T-helper 1 cell (primary cell): ENCODE results near the gene SH3BGRL3.
"Not testable (repeated sequence)": the region's sequence is repeated elsewhere in the genome, so short reads cannot be mapped to it uniquely, and the experiment has no call there.

Source experiments
- DNase-seq, 5 donors: peaks; one replicate each; pipeline ENCODE4 v3.0.0-alpha.2; 2012 to 2020

Gene SH3BGRL3

GRCh38 chr1:26291939-26292338 is 12.1 kb downstream of the SH3BGRL3 start:
- DNase-seq = no peak

- not testable (repeated sequence) for DNase-seq
These were observed 12.8 kb downstream of the SH3BGRL3 start for GRCh38 chr1:26292735-26293134.

GRCh38 chr1:26293911-26294463 is 14.1 kb downstream of the SH3BGRL3 start:
- DNase-seq = no peak

GRCh38 chr1:26295194-26296138 is 15.6 kb downstream of the SH3BGRL3 start:
- DNase-seq = no peak

GRCh38 chr1:26296340-26297056 is 16.6 kb downstream of the SH3BGRL3 start:
- DNase-seq = no peak

- DNase-seq = no peak
These were observed 17.3 kb downstream of the SH3BGRL3 start for GRCh38 chr1:26297057-26297790.

GRCh38 chr1:26297791-26298124 is 17.9 kb downstream of the SH3BGRL3 start:
- no peak for DNase-seq

- DNase-seq = no peak
These were observed 20.8 kb downstream of the SH3BGRL3 start for GRCh38 chr1:26300578-26301275.

- DNase-seq = no peak
These were observed 23.0 kb downstream of the SH3BGRL3 start for GRCh38 chr1:26302733-26303405.

- DNase-seq = no peak
These were observed 25.9 kb downstream of the SH3BGRL3 start for GRCh38 chr1:26305667-26306289.

GRCh38 chr1:26306290-26307229 is 26.7 kb downstream of the SH3BGRL3 start, which contains the start of gene UBXN11:
Gene UBXN11 (minus strand): TSS chr1:26306636. CDS start chr1:26302883, 3,753 bp downstream.
- DNase-seq = peak; percentile 80 to 96 (median 89)

- peak in 1 of 5 donors; percentile 73 for DNase-seq
These were observed 27.5 kb downstream of the SH3BGRL3 start for GRCh38 chr1:26307363-26307781.

GRCh38 chr1:26307966-26308899 is 28.3 kb downstream of the SH3BGRL3 start:
- DNase-seq = peak in 1 of 5 donors; percentile 46

GRCh38 chr1:26314501-26314900 is 34.6 kb downstream of the SH3BGRL3 start:
- no peak for DNase-seq

- no peak for DNase-seq
These were observed 36.3 kb downstream of the SH3BGRL3 start for GRCh38 chr1:26315874-26316850.

GRCh38 chr1:26317146-26317545 is 37.3 kb downstream of the SH3BGRL3 start:
- DNase-seq = no peak

GRCh38 chr1:26317612-26318337 is 37.9 kb downstream of the SH3BGRL3 start, which contains the start of gene CD52:
Gene CD52 (plus strand): TSS chr1:26317958. CDS start chr1:26318018, 60 bp downstream.
- DNase-seq = peak; percentile 46 to 86 (median 54)
